ENCODE results near the gene FRMPD2.

Gene FRMPD2

GRCh38 chr10:48271047-48271730 is 3.3 kb downstream of the FRMPD2 start:
- in situ Hi-C loops (cut with MboI; ENCODE audit: low pct_unique_long_range_greater_than_20kb, low sequenced_read_pairs, unreplicated experiment), result no loop called here
- TF ChIP-seq CTCF (IDR thresholded peaks at IDR 0.05; ENCODE audit: extremely low read depth, insufficient read depth, missing control alignments), result no peak
- DNase-seq (ENCODE audit: low spot score), result no peak

- in situ Hi-C loops (cut with MboI; ENCODE audit: low pct_unique_long_range_greater_than_20kb, low sequenced_read_pairs, unreplicated experiment), result no loop called here
- no peak for TF ChIP-seq CTCF (IDR thresholded peaks at IDR 0.05; ENCODE audit: extremely low read depth, insufficient read depth, missing control alignments)
- DNase-seq (ENCODE audit: low spot score), result no peak
These were observed 8.0 kb downstream of the FRMPD2 start for GRCh38 chr10:48266528-48266927.

GRCh38 chr10:48258105-48258504 is 16.4 kb downstream of the FRMPD2 start:
- no peak for DNase-seq (ENCODE audit: low spot score)
- no peak for TF ChIP-seq CTCF (IDR thresholded peaks at IDR 0.05; ENCODE audit: extremely low read depth, insufficient read depth, missing control alignments)
- in situ Hi-C loops (cut with MboI; ENCODE audit: low pct_unique_long_range_greater_than_20kb, low sequenced_read_pairs, unreplicated experiment), result no loop called here

DNA sequence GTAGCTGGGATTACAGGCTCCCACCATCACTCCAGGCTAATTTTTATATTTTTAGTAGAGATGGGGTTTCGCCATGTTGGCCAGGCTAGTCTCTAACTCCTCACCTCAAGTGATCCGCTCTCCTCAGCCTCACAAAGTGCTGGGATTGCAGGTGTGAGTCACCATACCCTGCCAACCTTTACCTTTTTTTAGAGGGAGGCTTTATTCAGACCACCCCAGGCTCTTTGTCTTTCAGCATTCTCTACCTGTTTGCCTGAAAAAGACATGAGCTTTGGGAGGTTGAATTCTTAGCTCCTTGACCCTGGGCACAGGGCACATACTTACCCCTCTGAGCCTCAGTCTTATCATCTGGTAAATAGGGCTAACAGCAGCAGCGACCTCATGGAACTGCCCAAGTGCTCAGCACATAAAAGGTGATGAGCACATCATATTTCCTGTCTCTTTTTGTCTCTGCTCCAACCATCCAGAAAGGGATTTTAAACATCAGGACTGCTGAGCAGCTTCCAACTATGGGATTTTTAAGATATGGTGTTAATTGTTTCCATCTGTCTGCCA is 17.0 kb downstream of the FRMPD2 start:
- in situ Hi-C loops (cut with MboI; ENCODE audit: low pct_unique_long_range_greater_than_20kb, low sequenced_read_pairs, unreplicated experiment), result no loop called here
- no peak for DNase-seq (ENCODE audit: low spot score)

GRCh38 chr10:48255722-48256121 is 18.8 kb downstream of the FRMPD2 start:
- no peak for TF ChIP-seq CTCF (IDR thresholded peaks at IDR 0.05; ENCODE audit: extremely low read depth, insufficient read depth, missing control alignments)
- no peak for DNase-seq (ENCODE audit: low spot score)
- in situ Hi-C loops (cut with MboI; ENCODE audit: low pct_unique_long_range_greater_than_20kb, low sequenced_read_pairs, unreplicated experiment), result no loop called here

More for the DNA sequence above, 17.0 kb downstream of the FRMPD2 start:
- no peak for TF ChIP-seq CTCF (IDR thresholded peaks at IDR 0.05; ENCODE audit: extremely low read depth, insufficient read depth, missing control alignments)

GRCh38 chr10:48254750-48255512 is 19.6 kb downstream of the FRMPD2 start:
- no peak for DNase-seq (ENCODE audit: low spot score)
- no peak for TF ChIP-seq CTCF (IDR thresholded peaks at IDR 0.05; ENCODE audit: extremely low read depth, insufficient read depth, missing control alignments)
- in situ Hi-C loops (cut with MboI; ENCODE audit: low pct_unique_long_range_greater_than_20kb, low sequenced_read_pairs, unreplicated experiment), result no loop called here

Data from GM13977 (cell line).